HEK293 (cell line): ENCODE data around the gene P2RX1.

Experiments used
- GLI2 ChIP-seq: fragments of 450-650 bp; formaldehyde crosslinking; IDR thresholded peaks from 2 replicates; pipeline ENCODE4; 2017; ENCODE audit warnings: missing biosample characterization, missing genetic modification characterization, low read depth, borderline replicate concordance
- KLF9 ChIP-seq: fragments of 450-650 bp; formaldehyde crosslinking; IDR thresholded peaks from 2 replicates; pipeline ENCODE4 v1.5.1; 2016; ENCODE audit warnings: missing biosample characterization, missing genetic modification characterization, low read depth
- REPIN1 ChIP-seq: fragments of 450-650 bp; formaldehyde crosslinking; IDR thresholded peaks from 2 replicates; pipeline ENCODE4 v1.5.1; 2017; ENCODE audit warnings: missing biosample characterization, missing genetic modification characterization, low read depth
- SP2 ChIP-seq: fragments of 450-650 bp; formaldehyde crosslinking; IDR thresholded peaks from 2 replicates; pipeline ENCODE4 v1.5.1; 2016; ENCODE audit warnings: missing biosample characterization, missing genetic modification characterization
- YY2 ChIP-seq: fragments of 450-650 bp; formaldehyde crosslinking; IDR thresholded peaks from 2 replicates; pipeline ENCODE4 v1.5.1; 2016; ENCODE audit warnings: missing biosample characterization, missing genetic modification characterization
- ZBTB48 ChIP-seq: fragments of 450-650 bp; formaldehyde crosslinking; IDR thresholded peaks from 2 replicates; pipeline ENCODE4 v1.5.1; 2016; ENCODE audit warnings: missing biosample characterization, missing genetic modification characterization
- ZNF121 ChIP-seq: fragments of 450-650 bp; formaldehyde crosslinking; IDR thresholded peaks from 2 replicates; pipeline ENCODE4 v1.5.1; 2016; ENCODE audit warnings: missing biosample characterization, missing genetic modification characterization
- ZNF132 ChIP-seq: fragments of 450-650 bp; formaldehyde crosslinking; IDR thresholded peaks from 2 replicates; pipeline ENCODE4 v1.5.1; 2017; ENCODE audit warnings: missing biosample characterization, missing genetic modification characterization, borderline replicate concordance
- ZNF133 ChIP-seq: fragments of 450-650 bp; formaldehyde crosslinking; IDR thresholded peaks from 2 replicates; pipeline ENCODE4 v1.5.1; 2016; ENCODE audit warnings: missing biosample characterization, missing genetic modification characterization
- ZNF138 ChIP-seq: fragments of 450-650 bp; formaldehyde crosslinking; IDR thresholded peaks from 2 replicates; pipeline ENCODE4 v1.5.1; 2016; ENCODE audit warnings: missing biosample characterization, missing genetic modification characterization, borderline replicate concordance
- ZNF175 ChIP-seq: fragments of 450-650 bp; formaldehyde crosslinking; IDR thresholded peaks from 2 replicates; pipeline ENCODE4 v1.5.1; 2016; ENCODE audit warnings: missing biosample characterization, missing genetic modification characterization
- ZNF19 ChIP-seq: fragments of 450-650 bp; formaldehyde crosslinking; IDR thresholded peaks from 2 replicates; pipeline ENCODE4; 2016; ENCODE audit warnings: missing biosample characterization, missing genetic modification characterization, low read depth
- ZNF211 ChIP-seq: fragments of 450-650 bp; formaldehyde crosslinking; IDR thresholded peaks from 2 replicates; pipeline ENCODE4 v1.5.1; 2016; ENCODE audit warnings: low read depth, missing biosample characterization, missing genetic modification characterization
- ZNF214 ChIP-seq: fragments of 450-650 bp; formaldehyde crosslinking; IDR thresholded peaks from 2 replicates; pipeline ENCODE4 v1.5.1; 2017; ENCODE audit warnings: missing biosample characterization, mild to moderate bottlenecking, missing genetic modification characterization, borderline replicate concordance
- ZNF248 ChIP-seq: fragments of 450-650 bp; formaldehyde crosslinking; IDR thresholded peaks from 2 replicates; pipeline ENCODE4 v1.5.1; 2017; ENCODE audit warnings: missing biosample characterization, missing genetic modification characterization
- ZNF561 ChIP-seq: fragments of 450-650 bp; IDR thresholded peaks from 2 replicates; pipeline ENCODE4 v1.5.1; 2018; ENCODE audit warnings: missing biosample characterization, missing genetic modification characterization, borderline replicate concordance
- ZNF623 ChIP-seq: fragments of 450-650 bp; formaldehyde crosslinking; IDR thresholded peaks from 2 replicates; pipeline ENCODE4 v1.5.1; 2016; ENCODE audit warnings: missing biosample characterization, missing genetic modification characterization
- ZNF624 ChIP-seq: fragments of 450-650 bp; formaldehyde crosslinking; IDR thresholded peaks from 2 replicates; pipeline ENCODE4 v1.5.1; 2017; ENCODE audit warnings: missing biosample characterization, missing genetic modification characterization
- ZNF776 ChIP-seq: fragments of 450-650 bp; formaldehyde crosslinking; IDR thresholded peaks from 2 replicates; pipeline ENCODE4 v1.5.0; 2017; ENCODE audit warnings: missing biosample characterization, missing genetic modification characterization, borderline replicate concordance
- ZNF785 ChIP-seq: fragments of 450-650 bp; formaldehyde crosslinking; IDR thresholded peaks from 2 replicates; pipeline ENCODE4 v1.5.1; 2016; ENCODE audit warnings: missing biosample characterization, missing genetic modification characterization
- ZNF837 ChIP-seq: fragments of 450-650 bp; formaldehyde crosslinking; IDR thresholded peaks from 2 replicates; pipeline ENCODE4 v1.5.1; 2016; ENCODE audit warnings: missing biosample characterization, missing genetic modification characterization
- ZNF843 ChIP-seq: fragments of 450-650 bp; formaldehyde crosslinking; IDR thresholded peaks from 2 replicates; pipeline ENCODE4 v1.5.1; 2016; ENCODE audit warnings: missing biosample characterization, missing genetic modification characterization
- TF ChIP-seq, protein P1 (sequence below): fragments of 450-650 bp; formaldehyde crosslinking; IDR thresholded peaks from 2 replicates; pipeline ENCODE4 v1.5.1; 2016; ENCODE audit warnings: missing biosample characterization, missing genetic modification characterization, borderline replicate concordance
- TF ChIP-seq, protein P2 (sequence below): fragments of 450-650 bp; formaldehyde crosslinking; IDR thresholded peaks from 2 replicates; pipeline ENCODE4 v1.5.1; 2017; ENCODE audit warnings: missing biosample characterization, missing genetic modification characterization
- TF ChIP-seq, protein P3 (sequence below): fragments of 450-650 bp; formaldehyde crosslinking; IDR thresholded peaks from 2 replicates; pipeline ENCODE4 v1.5.1; 2016; ENCODE audit warnings: missing biosample characterization, missing genetic modification characterization
- TF ChIP-seq, protein P4 (sequence below): fragments of 450-650 bp; formaldehyde crosslinking; IDR thresholded peaks from 2 replicates; pipeline ENCODE4 v1.5.1; 2016; ENCODE audit warnings: missing biosample characterization, missing genetic modification characterization, low read depth
- TF ChIP-seq, protein P5 (sequence below): fragments of 450-650 bp; formaldehyde crosslinking; IDR thresholded peaks from 2 replicates; pipeline ENCODE4 v1.5.1; 2016; ENCODE audit warnings: missing biosample characterization, missing genetic modification characterization
- TF ChIP-seq, protein P6 (sequence below): fragments of 450-650 bp; formaldehyde crosslinking; IDR thresholded peaks from 2 replicates; pipeline ENCODE4 v1.5.1; 2016; ENCODE audit warnings: missing biosample characterization, missing genetic modification characterization
- TF ChIP-seq, protein P7 (sequence below): IDR thresholded peaks from 2 replicates; pipeline ENCODE4 v1.6.1; 2011; ENCODE audit warnings: mild to moderate bottlenecking, low read depth, low read length, borderline replicate concordance

Gene P2RX1

DNA sequence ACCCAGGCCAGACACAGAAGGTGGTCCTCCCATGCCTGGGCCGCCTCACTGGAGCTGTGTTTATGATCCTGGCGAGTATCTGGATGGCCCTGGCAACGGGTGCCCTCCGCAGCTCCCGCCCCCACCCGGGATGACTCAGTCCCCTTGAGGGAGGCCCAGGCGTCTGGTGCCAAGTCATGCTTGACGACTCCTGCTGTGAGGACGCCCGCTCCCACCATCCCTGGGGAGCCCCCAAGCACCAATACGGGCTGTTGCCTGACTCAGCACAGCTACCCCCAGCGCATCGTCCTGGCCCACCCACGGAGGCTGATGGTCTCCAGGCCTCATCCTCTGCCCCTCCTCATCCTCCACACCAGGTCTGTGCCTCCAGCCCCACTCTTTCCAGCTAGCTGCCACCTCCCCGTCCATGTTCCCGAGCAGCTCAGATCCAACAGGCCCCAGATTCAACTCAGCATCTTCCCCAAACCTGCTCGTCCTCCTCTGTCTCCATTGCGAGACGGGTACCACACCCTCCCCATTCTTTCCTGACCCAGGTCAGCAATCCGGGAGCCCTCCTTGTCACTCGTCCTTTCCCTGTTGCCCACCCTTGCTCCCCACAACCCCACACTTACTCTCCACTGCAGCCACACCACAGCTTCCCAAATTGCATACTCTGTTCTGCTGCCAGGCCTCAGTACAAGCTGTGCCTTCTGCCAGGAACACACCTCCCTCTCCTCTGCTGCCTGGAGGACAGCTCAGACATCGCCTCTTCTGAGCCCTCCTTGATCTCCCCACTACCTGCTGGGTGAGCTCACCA lies 26.0 kb downstream of the P2RX1 start (continued):
- peak; percentile 84 for TF ChIP-seq ZNF121 (tag by site-specific recombination)
- TF ChIP-seq, protein P1, sequence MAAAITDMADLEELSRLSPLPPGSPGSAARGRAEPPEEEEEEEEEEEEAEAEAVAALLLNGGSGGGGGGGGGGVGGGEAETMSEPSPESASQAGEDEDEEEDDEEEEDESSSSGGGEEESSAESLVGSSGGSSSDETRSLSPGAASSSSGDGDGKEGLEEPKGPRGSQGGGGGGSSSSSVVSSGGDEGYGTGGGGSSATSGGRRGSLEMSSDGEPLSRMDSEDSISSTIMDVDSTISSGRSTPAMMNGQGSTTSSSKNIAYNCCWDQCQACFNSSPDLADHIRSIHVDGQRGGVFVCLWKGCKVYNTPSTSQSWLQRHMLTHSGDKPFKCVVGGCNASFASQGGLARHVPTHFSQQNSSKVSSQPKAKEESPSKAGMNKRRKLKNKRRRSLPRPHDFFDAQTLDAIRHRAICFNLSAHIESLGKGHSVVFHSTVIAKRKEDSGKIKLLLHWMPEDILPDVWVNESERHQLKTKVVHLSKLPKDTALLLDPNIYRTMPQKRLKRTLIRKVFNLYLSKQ = 0 out of 2 replicates have a peak, but pooled peaks have one; percentile 72
- no peak; the same call in 1 of the 2 replicates for TF ChIP-seq ZNF776 (tag by site-specific recombination)
- peak; percentile 85; the same call in 1 of the 2 replicates for TF ChIP-seq ZNF561
- TF ChIP-seq KLF9 (tag by site-specific recombination) = peak; percentile 89
- TF ChIP-seq ZNF132 = no peak
- TF ChIP-seq ZNF843 (tag by site-specific recombination) = peak; percentile 98
- TF ChIP-seq, protein P2, sequence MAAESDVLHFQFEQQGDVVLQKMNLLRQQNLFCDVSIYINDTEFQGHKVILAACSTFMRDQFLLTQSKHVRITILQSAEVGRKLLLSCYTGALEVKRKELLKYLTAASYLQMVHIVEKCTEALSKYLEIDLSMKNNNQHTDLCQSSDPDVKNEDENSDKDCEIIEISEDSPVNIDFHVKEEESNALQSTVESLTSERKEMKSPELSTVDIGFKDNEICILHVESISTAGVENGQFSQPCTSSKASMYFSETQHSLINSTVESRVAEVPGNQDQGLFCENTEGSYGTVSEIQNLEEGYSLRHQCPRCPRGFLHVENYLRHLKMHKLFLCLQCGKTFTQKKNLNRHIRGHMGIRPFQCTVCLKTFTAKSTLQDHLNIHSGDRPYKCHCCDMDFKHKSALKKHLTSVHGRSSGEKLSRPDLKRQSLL (tag by site-specific recombination) = peak; percentile 62; the same call in 1 of the 2 replicates
- peak; percentile 84 for TF ChIP-seq ZBTB48
- peak; percentile 41 for TF ChIP-seq ZNF623 (tag by site-specific recombination)
- peak; percentile 83 for TF ChIP-seq SP2 (tag by site-specific recombination)
- no peak for TF ChIP-seq ZNF19 (tag by site-specific recombination)
- TF ChIP-seq, protein P3, sequence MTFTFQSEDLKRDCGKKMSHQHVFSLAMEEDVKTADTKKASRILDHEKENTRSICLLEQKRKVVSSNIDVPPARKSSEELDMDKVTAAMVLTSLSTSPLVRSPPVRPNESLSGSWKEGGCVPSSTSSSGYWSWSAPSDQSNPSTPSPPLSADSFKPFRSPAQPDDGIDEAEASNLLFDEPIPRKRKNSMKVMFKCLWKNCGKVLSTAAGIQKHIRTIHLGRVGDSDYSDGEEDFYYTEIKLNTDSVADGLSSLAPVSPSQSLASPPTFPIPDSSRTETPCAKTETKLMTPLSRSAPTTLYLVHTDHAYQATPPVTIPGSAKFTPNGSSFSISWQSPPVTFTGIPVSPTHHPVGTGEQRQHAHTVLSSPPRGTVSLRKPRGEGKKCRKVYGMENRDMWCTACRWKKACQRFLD (tag by site-specific recombination) = no peak
- TF ChIP-seq ZNF837 (tag by site-specific recombination) = peak; percentile 42; the same call in 1 of the 2 replicates
- no peak for TF ChIP-seq ZNF211 (tag by site-specific recombination)
- peak; percentile 96 for TF ChIP-seq ZNF785
- TF ChIP-seq ZNF138 (tag by site-specific recombination) = no peak
- TF ChIP-seq, protein P4, sequence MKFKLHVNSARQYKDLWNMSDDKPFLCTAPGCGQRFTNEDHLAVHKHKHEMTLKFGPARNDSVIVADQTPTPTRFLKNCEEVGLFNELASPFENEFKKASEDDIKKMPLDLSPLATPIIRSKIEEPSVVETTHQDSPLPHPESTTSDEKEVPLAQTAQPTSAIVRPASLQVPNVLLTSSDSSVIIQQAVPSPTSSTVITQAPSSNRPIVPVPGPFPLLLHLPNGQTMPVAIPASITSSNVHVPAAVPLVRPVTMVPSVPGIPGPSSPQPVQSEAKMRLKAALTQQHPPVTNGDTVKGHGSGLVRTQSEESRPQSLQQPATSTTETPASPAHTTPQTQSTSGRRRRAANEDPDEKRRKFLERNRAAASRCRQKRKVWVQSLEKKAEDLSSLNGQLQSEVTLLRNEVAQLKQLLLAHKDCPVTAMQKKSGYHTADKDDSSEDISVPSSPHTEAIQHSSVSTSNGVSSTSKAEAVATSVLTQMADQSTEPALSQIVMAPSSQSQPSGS (tag by site-specific recombination) = peak; percentile 74
- TF ChIP-seq ZNF624 (tag by site-specific recombination) = no peak
- TF ChIP-seq GLI2 = peak; percentile 97; the same call in 1 of the 2 replicates
- TF ChIP-seq ZNF175 (tag by site-specific recombination) = no peak
- TF ChIP-seq, protein P5, sequence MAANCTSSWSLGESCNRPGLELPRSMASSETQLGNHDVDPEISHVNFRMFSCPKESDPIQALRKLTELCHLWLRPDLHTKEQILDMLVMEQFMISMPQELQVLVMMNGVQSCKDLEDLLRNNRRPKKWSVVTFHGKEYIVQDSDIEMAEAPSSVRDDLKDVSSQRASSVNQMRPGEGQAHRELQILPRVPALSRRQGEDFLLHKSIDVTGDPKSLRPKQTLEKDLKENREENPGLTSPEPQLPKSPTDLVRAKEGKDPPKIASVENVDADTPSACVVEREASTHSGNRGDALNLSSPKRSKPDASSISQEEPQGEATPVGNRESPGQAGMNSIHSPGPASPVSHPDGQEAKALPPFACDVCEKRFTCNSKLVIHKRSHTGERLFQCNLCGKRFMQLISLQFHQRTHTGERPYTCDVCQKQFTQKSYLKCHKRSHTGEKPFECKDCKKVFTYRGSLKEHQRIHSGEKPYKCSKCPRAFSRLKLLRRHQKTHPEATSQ (tag by site-specific recombination) = peak; percentile 97
- peak; percentile 77 for TF ChIP-seq YY2 (tag by site-specific recombination)
- peak; percentile 35; the same call in 1 of the 2 replicates for TF ChIP-seq ZNF133 (tag by site-specific recombination)
- TF ChIP-seq, protein P6, sequence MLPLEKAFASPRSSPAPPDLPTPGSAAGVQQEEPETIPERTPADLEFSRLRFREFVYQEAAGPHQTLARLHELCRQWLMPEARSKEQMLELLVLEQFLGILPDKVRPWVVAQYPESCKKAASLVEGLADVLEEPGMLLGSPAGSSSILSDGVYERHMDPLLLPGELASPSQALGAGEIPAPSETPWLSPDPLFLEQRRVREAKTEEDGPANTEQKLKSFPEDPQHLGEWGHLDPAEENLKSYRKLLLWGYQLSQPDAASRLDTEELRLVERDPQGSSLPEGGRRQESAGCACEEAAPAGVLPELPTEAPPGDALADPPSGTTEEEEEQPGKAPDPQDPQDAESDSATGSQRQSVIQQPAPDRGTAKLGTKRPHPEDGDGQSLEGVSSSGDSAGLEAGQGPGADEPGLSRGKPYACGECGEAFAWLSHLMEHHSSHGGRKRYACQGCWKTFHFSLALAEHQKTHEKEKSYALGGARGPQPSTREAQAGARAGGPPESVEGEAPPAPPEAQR (tag by site-specific recombination) = peak; percentile 97
- TF ChIP-seq, protein P7, sequence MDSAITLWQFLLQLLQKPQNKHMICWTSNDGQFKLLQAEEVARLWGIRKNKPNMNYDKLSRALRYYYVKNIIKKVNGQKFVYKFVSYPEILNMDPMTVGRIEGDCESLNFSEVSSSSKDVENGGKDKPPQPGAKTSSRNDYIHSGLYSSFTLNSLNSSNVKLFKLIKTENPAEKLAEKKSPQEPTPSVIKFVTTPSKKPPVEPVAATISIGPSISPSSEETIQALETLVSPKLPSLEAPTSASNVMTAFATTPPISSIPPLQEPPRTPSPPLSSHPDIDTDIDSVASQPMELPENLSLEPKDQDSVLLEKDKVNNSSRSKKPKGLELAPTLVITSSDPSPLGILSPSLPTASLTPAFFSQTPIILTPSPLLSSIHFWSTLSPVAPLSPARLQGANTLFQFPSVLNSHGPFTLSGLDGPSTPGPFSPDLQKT = no peak
- 0 out of 2 replicates have a peak, but pooled peaks have one; percentile 21 for TF ChIP-seq ZNF248
- no peak for TF ChIP-seq ZNF214
- TF ChIP-seq REPIN1 (tag by site-specific recombination) = peak; percentile 46; the same call in 1 of the 2 replicates
